GM23248 (cell line): ENCODE data around the gene PLEKHA1. TPM values are rescaled to one million over a fixed set of nuclear protein-coding genes. Genes with fewer than 3 reads are reported as not detected.

ENCODE experiments used
- DNase-seq: peaks from one replicate; pipeline ENCODE4 v3.0.0-alpha.2; 2015
- H2AFZ ChIP-seq: fragments of 200-600 bp; sonication (generic); 2 replicates; pipeline ENCODE4 v1.6.1; 2016; ENCODE audit warnings: antibody characterized with exemption
- H3F3A ChIP-seq: fragments of 200-600 bp; sonication (generic); 2 replicates; pipeline ENCODE4 v1.6.1; 2016; ENCODE audit warnings: mild to moderate bottlenecking, antibody characterized with exemption, mixed run types; ENCODE audit not compliant: insufficient read depth
- H3K27ac ChIP-seq: fragments of 200-600 bp; sonication (generic); 2 replicates; pipeline ENCODE4 v1.5.1; 2016; ENCODE audit warnings: mild to moderate bottlenecking
- H3K27me3 ChIP-seq: fragments of 200-600 bp; sonication (generic); replicated peaks from 2 replicates; pipeline ENCODE4 v1.6.1; 2016; ENCODE audit warnings: mild to moderate bottlenecking; ENCODE audit not compliant: insufficient read depth
- H3K36me3 ChIP-seq: fragments of 200-600 bp; sonication (generic); 2 replicates; pipeline ENCODE4 v1.6.1; 2016; ENCODE audit warnings: low read depth, mild to moderate bottlenecking
- H3K4me1 ChIP-seq: fragments of 200-600 bp; sonication (generic); 2 replicates; pipeline ENCODE4 v1.6.1; 2016; ENCODE audit warnings: mild to moderate bottlenecking; ENCODE audit not compliant: insufficient read depth
- H3K4me2 ChIP-seq: fragments of 200-600 bp; sonication (generic); one replicate; pipeline ENCODE4 v1.6.1; 2016; ENCODE audit warnings: mild to moderate bottlenecking; ENCODE audit not compliant: unreplicated experiment
- H3K4me3 ChIP-seq: fragments of 200-600 bp; sonication (generic); 2 replicates; pipeline ENCODE4 v1.5.1; 2016; ENCODE audit warnings: mild to moderate bottlenecking
- H3K79me2 ChIP-seq: fragments of 200-600 bp; sonication (generic); 2 replicates; pipeline ENCODE4 v1.6.1; 2016; ENCODE audit warnings: mild to moderate bottlenecking; ENCODE audit not compliant: insufficient read depth
- H3K9ac ChIP-seq: fragments of 200-600 bp; sonication (generic); 2 replicates; pipeline ENCODE4 v1.6.1; 2016; ENCODE audit warnings: mild to moderate bottlenecking
- H3K9me2 ChIP-seq: fragments of 200-600 bp; sonication (generic); 2 replicates; pipeline ENCODE4 v1.6.1; 2016; ENCODE audit warnings: mixed run types, mild to moderate bottlenecking, moderate library complexity; ENCODE audit not compliant: insufficient read depth
- H3K9me3 ChIP-seq: fragments of 200-600 bp; sonication (generic); one replicate; pipeline ENCODE4 v1.6.1; 2017; ENCODE audit warnings: low read depth
- H4K20me1 ChIP-seq: fragments of 200-600 bp; sonication (generic); 2 replicates; pipeline ENCODE4 v1.6.0; 2016; ENCODE audit not compliant: insufficient read depth
- EZH2 ChIP-seq: fragments of 200-600 bp; sonication (generic); IDR thresholded peaks from 2 replicates; pipeline ENCODE4 v1.6.1; 2018; ENCODE audit warnings: antibody characterized with exemption, mild to moderate bottlenecking; ENCODE audit not compliant: insufficient read depth, poor library complexity, severe bottlenecking
- EZH2phosphoT487 ChIP-seq: fragments of 200-600 bp; sonication (generic); IDR thresholded peaks from 2 replicates; pipeline ENCODE4 v1.6.1; 2018; ENCODE audit warnings: antibody characterized with exemption, moderate library complexity, mild to moderate bottlenecking, low read depth; ENCODE audit not compliant: insufficient read depth
- WGBS, 2 experiments: methylation state at CpG; one replicate each; pipeline ENCODE4 v1.1.6; 2015 to 2017; ENCODE audit warnings: low lambda C conversion rate in 2 of 2, low coverage in 1 of 2; ENCODE audit errors: missing lambda C conversion rate in 2 of 2; 5-methylcytosine and 5-hydroxymethylcytosine counted together
- in situ Hi-C: fragments of 300-500 bp; cut with MboI; formaldehyde crosslinking; loops from 2 replicates; pipeline ENCODE4 v1.15.0; 2020
- polyA plus RNA-seq: library from polyadenylated mRNA; unstranded; fragments of >200 nt; fragmentation: Nextera tagmentation; extraction: Ambion mirVana; gene quantifications from 2 replicates; pipeline ENCODE4 v1.2.1, GENCODE V29; 2016
- total RNA-seq: library from RNA; depleted of rRNA; stranded (reverse); fragments of >200 nt; shearing (Covaris generic); gene quantifications from 2 replicates; pipeline ENCODE4 v1.2.3, GENCODE V29; 2014

The PLEKHA1 gene
- total and polyA plus RNA-seq, 2 experiments from 2014 or later = 28.7 to 41.0 TPM

DNA sequence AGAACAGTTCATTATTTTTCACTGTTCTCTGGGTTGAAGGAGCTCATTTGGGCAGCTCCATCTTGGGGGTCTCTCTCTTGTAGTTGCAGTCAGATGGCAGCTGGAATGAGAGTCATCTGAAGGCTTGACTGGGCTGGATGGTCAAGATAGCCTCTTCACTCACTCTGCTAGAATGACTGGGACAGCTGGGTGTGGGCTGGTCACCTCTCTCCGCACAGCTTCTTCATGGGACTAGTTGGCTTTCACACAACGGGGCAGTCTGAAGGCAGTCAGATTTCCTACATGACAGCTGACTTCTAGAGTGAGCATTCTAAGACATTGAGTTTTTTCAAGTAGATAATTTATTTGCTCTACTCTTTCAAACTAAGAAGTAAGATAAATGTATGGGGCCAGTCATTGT is 13.1 kb downstream of the PLEKHA1 start:
- Histone ChIP-seq H3K9me3 (no peaks in the 10 kb centered on the region), H3K4me2 (no peak overlapping the region), H4K20me1 (peaks cover 5% of the 10 kb centered on the region; the same call in 1 of the 2 replicates), H3K4me1 (peaks cover 4% of the 10 kb centered on the region; the same call in 1 of the 2 replicates), H3K36me3 (no peaks in the 10 kb centered on the region), H3K9me2 (no peaks in the 10 kb centered on the region), H3F3A (no peaks in the 10 kb centered on the region), H3K9ac (no peak overlapping the region), H3K4me3 (no peak overlapping the region), H2AFZ (no peak overlapping the region), H3K27me3 (no peaks in the 10 kb centered on the region), H3K79me2 (peaks cover 98% of the 10 kb centered on the region), H3K27ac (no peak overlapping the region)
- in situ Hi-C loops = no loop called here
- WGBS, 2 experiments = 89 to 98% methylated on average over 2 of the region's 2 CpGs
- TF ChIP-seq EZH2 (no peak), EZH2phosphoT487 (no peak)
- no peak for DNase-seq

DNA sequence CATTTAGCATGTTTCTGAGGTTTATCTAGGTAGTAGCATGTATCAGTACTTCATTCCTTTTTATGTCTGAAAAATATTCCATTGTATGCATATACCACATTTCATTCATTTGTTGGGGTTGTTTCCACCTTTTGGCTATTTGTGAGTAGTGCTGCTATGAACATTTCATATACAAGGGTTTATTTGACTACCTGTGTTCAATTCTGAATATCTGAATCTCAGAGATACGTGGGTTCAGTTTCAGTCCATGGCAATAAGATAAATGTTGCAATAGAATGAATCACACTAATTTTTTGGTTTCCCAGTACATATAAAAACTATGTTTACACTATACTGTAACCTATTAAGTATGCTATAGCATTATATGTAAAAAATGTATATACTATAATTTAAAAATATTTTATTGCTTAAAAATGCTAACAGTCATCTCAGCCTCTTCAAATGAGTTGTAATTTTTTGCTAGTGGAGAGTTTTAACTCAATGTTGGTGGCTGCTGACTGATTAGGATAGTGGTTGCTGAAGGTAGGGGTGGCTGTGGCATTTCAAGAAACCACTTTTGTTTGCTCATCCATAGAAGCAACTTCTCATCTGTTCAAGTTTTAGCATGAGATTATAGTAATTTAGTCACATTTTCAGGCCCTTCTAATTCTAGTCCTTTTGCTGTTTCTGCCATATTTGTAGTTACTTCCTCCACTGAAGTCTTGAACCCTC is 13.9 kb downstream of the PLEKHA1 start:
- Histone ChIP-seq H3K27ac (no peak overlapping the region), H3K4me2 (no peak overlapping the region), H3K9me3 (no peaks in the 10 kb centered on the region), H3F3A (no peaks in the 10 kb centered on the region), H3K36me3 (peaks cover 5% of the 10 kb centered on the region; the same call in 1 of the 2 replicates), H3K27me3 (no peaks in the 10 kb centered on the region), H3K79me2 (peaks cover 97% of the 10 kb centered on the region), H3K4me1 (peaks cover 4% of the 10 kb centered on the region; the same call in 1 of the 2 replicates), H2AFZ (no peak overlapping the region), H3K9me2 (no peaks in the 10 kb centered on the region), H4K20me1 (peaks cover 5% of the 10 kb centered on the region; the same call in 1 of the 2 replicates), H3K4me3 (no peak overlapping the region), H3K9ac (no peak overlapping the region)
- WGBS, 2 experiments = 85 to 96% methylated on average over 1 of the region's 1 CpG
- TF ChIP-seq EZH2phosphoT487 (no peak), EZH2 (no peak)
- DNase-seq = no peak
- in situ Hi-C loops = no loop called here

DNA sequence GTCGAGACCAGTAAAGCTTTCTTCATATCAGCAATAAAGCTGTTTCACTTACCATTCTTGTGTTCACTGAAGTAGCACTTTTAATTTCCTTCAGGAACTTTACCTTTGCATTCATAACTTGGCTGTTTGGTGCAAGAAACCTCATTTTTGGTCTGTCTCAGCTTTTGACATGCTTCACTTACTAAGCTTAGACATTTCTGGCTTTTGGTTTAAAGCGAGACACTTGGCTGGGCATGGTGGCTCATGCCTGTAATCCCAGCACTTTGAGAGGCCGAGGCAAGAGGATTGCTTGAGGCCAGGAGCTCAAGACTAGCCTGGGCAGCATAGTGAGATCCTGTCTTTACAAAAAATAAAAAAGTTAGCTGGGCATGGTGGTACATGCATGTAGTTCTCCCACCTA is 15.8 kb downstream of the PLEKHA1 start:
- WGBS, 2 experiments = 95 to 99% methylated on average over 3 of the region's 3 CpGs
- Histone ChIP-seq H3K4me1 (peaks cover 4% of the 10 kb centered on the region; the same call in 1 of the 2 replicates), H3K4me2 (no peak overlapping the region), H3K27me3 (no peaks in the 10 kb centered on the region), H3F3A (no peaks in the 10 kb centered on the region), H3K9me2 (no peaks in the 10 kb centered on the region), H4K20me1 (no peaks in the 10 kb centered on the region; the same call in 1 of the 2 replicates), H3K9ac (no peak overlapping the region), H3K79me2 (peaks cover 79% of the 10 kb centered on the region), H3K36me3 (peaks cover 16% of the 10 kb centered on the region; the same call in 1 of the 2 replicates), H3K4me3 (no peak overlapping the region), H3K9me3 (no peaks in the 10 kb centered on the region), H3K27ac (no peak overlapping the region), H2AFZ (no peak overlapping the region)
- in situ Hi-C loops = no loop called here
- no peak for TF ChIP-seq EZH2
- TF ChIP-seq EZH2phosphoT487 = no peak
- DNase-seq = no peak

DNA sequence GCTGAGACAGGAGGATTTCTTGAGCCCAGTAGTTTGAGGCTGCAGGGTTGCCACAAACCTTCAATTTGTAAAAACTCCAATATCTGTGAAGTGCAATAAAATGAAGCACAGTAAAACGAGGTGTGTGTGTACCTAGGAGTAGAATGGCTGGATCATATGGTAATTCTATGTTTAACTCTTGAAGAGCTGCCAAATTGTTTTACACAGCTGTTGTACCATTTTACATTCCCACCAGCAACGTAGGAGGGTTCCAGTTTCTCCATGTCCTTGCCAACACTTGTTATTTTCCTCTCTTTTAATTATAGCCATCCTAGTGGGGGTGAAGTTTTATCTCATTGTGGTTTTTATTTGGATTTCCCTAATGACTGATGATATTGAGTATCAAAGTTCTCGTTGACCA is 16.2 kb downstream of the PLEKHA1 start:
- Histone ChIP-seq H3K9me2 (no peaks in the 10 kb centered on the region), H3K4me1 (peaks cover 4% of the 10 kb centered on the region; the same call in 1 of the 2 replicates), H3F3A (no peaks in the 10 kb centered on the region), H3K79me2 (peaks cover 75% of the 10 kb centered on the region), H2AFZ (no peak overlapping the region), H3K4me2 (no peak overlapping the region), H3K27me3 (no peaks in the 10 kb centered on the region), H3K9me3 (no peaks in the 10 kb centered on the region), H3K36me3 (peaks cover 20% of the 10 kb centered on the region; the same call in 1 of the 2 replicates), H3K9ac (no peak overlapping the region), H4K20me1 (no peaks in the 10 kb centered on the region; the same call in 1 of the 2 replicates), H3K4me3 (no peak overlapping the region), H3K27ac (no peak overlapping the region)
- no peak for TF ChIP-seq EZH2
- TF ChIP-seq EZH2phosphoT487 = no peak
- 68 to 70% methylated on average over 3 of the region's 3 CpGs for WGBS, 2 experiments
- DNase-seq = no peak
- in situ Hi-C loops = no loop called here
